ENCODE data around the gene RAB43. TPM values are rescaled to one million over a fixed set of nuclear protein-coding genes. Genes with fewer than 3 reads are reported as not detected.
"Not testable (repeated sequence)": the region's sequence is repeated elsewhere in the genome, so short reads cannot be mapped to it uniquely, and the experiment has no call there.

Gene RAB43
- total RNA-seq, 1 experiment from 2014 or later: 2.9 TPM

DNA sequence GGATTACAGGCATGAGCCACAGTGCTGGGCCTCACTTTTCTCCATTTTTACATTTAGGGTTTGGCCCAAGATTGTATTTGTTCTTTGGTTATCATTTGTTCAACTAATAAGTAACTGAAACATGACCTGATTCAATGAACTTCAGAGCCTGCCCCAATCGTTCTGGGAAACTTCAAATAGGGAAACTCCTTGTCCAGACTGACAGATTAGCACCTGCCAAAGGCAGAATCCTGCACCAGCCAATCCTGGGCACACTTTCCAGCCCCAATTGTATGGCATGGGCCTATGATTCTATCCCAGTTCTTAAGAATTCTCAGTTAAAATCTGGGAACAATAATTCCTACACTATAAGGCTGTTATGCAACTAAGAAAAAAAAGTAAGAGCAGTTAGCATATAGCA is 18.3 kb upstream of the RAB43 start:
- ChIA-PET POLR2A (ENCODE audit: low non-redundant PET) (no interaction called here), CTCF (no interaction called here)
- no TSS peak for BruUV-seq (replicated peaks)

GRCh38 chr3:129136275-129136674 is 14.7 kb upstream of the RAB43 start:
- DNase-seq (ENCODE audit: low spot score); H3K4me1 ChIP-seq (ENCODE audit: insufficient read depth, low read length, poor library complexity, severe bottlenecking); BruUV-seq (replicated peaks); intact Hi-C loops (cut with micrococcal nuclease; ENCODE audit: unreplicated experiment); H3K27ac ChIP-seq (ENCODE audit: low read depth, low read length, poor library complexity, severe bottlenecking); H3K27me3 ChIP-seq (replicated peaks; ENCODE audit: insufficient read depth, low read depth, low read length, poor library complexity); H3K4me3 ChIP-seq (ENCODE audit: low read depth, low read length, poor library complexity, severe bottlenecking); H3K9me3 ChIP-seq (ENCODE audit: low read depth, low read length, poor library complexity, severe bottlenecking): not testable (repeated sequence)
- H3K36me3 ChIP-seq (ENCODE audit: insufficient read depth, low read length, poor library complexity, severe bottlenecking): peaks cover 43% of the 10 kb centered on the region
- POLR2A ChIA-PET (ENCODE audit: low non-redundant PET): interaction anchor here (0.6 to 0.7 kb wide), 2 partner anchors 52 to 125 kb away, joined by 3 read pairs; no protein-coding TSS in a partner anchor
- CTCF ChIA-PET: interaction anchor here (0.7 kb wide), 1 partner anchor 25 kb away, joined by 5 read pairs; no protein-coding TSS in a partner anchor

More for the DNA sequence above, 18.3 kb upstream of the RAB43 start:
- H3K27me3 ChIP-seq (replicated peaks; ENCODE audit: insufficient read depth, low read depth, low read length, poor library complexity): no peaks in the 10 kb centered on the region
- H3K36me3 ChIP-seq (ENCODE audit: insufficient read depth, low read length, poor library complexity, severe bottlenecking): peaks cover 15% of the 10 kb centered on the region
- no peak overlapping the region for H3K4me3 ChIP-seq (ENCODE audit: low read depth, low read length, poor library complexity, severe bottlenecking)
- intact Hi-C loops (cut with micrococcal nuclease; ENCODE audit: unreplicated experiment): no loop called here
- no peak for TF ChIP-seq EZH2 (IDR thresholded peaks at IDR 0.05; ENCODE audit: borderline replicate concordance, low read depth, low read length, poor library complexity, severe bottlenecking)
- TF ChIP-seq, protein P1, sequence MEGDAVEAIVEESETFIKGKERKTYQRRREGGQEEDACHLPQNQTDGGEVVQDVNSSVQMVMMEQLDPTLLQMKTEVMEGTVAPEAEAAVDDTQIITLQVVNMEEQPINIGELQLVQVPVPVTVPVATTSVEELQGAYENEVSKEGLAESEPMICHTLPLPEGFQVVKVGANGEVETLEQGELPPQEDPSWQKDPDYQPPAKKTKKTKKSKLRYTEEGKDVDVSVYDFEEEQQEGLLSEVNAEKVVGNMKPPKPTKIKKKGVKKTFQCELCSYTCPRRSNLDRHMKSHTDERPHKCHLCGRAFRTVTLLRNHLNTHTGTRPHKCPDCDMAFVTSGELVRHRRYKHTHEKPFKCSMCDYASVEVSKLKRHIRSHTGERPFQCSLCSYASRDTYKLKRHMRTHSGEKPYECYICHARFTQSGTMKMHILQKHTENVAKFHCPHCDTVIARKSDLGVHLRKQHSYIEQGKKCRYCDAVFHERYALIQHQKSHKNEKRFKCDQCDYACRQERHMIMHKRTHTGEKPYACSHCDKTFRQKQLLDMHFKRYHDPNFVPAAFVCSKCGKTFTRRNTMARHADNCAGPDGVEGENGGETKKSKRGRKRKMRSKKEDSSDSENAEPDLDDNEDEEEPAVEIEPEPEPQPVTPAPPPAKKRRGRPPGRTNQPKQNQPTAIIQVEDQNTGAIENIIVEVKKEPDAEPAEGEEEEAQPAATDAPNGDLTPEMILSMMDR (conservative IDR thresholded peaks at IDR 0.05; ENCODE audit: low read depth, low read length): no peak
- H3K27ac ChIP-seq (ENCODE audit: low read depth, low read length, poor library complexity, severe bottlenecking): no peak overlapping the region
- no peak for DNase-seq (ENCODE audit: low spot score)
- H3K9me3 ChIP-seq (ENCODE audit: low read depth, low read length, poor library complexity, severe bottlenecking): no peaks in the 10 kb centered on the region
- H3K4me1 ChIP-seq (ENCODE audit: insufficient read depth, low read length, poor library complexity, severe bottlenecking): no peaks in the 10 kb centered on the region

GRCh38 chr3:129132097-129132866 is 10.7 kb upstream of the RAB43 start:
- Histone ChIP-seq H3K27ac (ENCODE audit: low read depth, low read length, poor library complexity, severe bottlenecking) (no peak overlapping the region), H3K27me3 (replicated peaks; ENCODE audit: insufficient read depth, low read depth, low read length, poor library complexity) (no peaks in the 10 kb centered on the region), H3K9me3 (ENCODE audit: low read depth, low read length, poor library complexity, severe bottlenecking) (no peaks in the 10 kb centered on the region), H3K4me3 (ENCODE audit: low read depth, low read length, poor library complexity, severe bottlenecking) (no peak overlapping the region), H3K36me3 (ENCODE audit: insufficient read depth, low read length, poor library complexity, severe bottlenecking) (peaks cover 52% of the 10 kb centered on the region), H3K4me1 (ENCODE audit: insufficient read depth, low read length, poor library complexity, severe bottlenecking) (no peaks in the 10 kb centered on the region)
- ChIA-PET POLR2A (ENCODE audit: low non-redundant PET) (no interaction called here), CTCF (interaction anchor here (0.9 kb wide), 1 partner anchor 162 kb away, joined by 5 read pairs; no protein-coding TSS in a partner anchor)
- no peak for DNase-seq (ENCODE audit: low spot score)
- intact Hi-C loops (cut with micrococcal nuclease; ENCODE audit: unreplicated experiment): no loop called here
- TF ChIP-seq, protein P1 (conservative IDR thresholded peaks at IDR 0.05; ENCODE audit: low read depth, low read length): no peak
- TF ChIP-seq EZH2 (IDR thresholded peaks at IDR 0.05; ENCODE audit: borderline replicate concordance, low read depth, low read length, poor library complexity, severe bottlenecking): no peak
- no TSS peak for BruUV-seq (replicated peaks)
